Osteocyte (in vitro differentiated cells): Measurements from ENCODE around the gene SLC22A4. TPM values are rescaled to one million over a fixed set of nuclear protein-coding genes. Genes with fewer than 3 reads are reported as not detected.
A peak's percentile ranks its signal among the peaks of the same experiment; 100 is the strongest.

ENCODE experiments used
- DNase-seq: peaks from one replicate; pipeline ENCODE4 v3.0.0; 2021; ENCODE audit warnings: mixed read lengths; ENCODE audit not compliant: unreplicated experiment; ENCODE audit errors: extremely low spot score
- H3K27ac Mint-ChIP-seq: one replicate; pipeline ENCODE4 v1.8.0; 2021; ENCODE audit warnings: mild to moderate bottlenecking, mixed read lengths; ENCODE audit not compliant: unreplicated experiment
- H3K27me3 Mint-ChIP-seq: one replicate; pipeline ENCODE4 v1.8.0; 2021; ENCODE audit warnings: mixed read lengths; ENCODE audit not compliant: unreplicated experiment
- H3K36me3 Mint-ChIP-seq: one replicate; pipeline ENCODE4 v1.8.0; 2021; ENCODE audit warnings: mixed read lengths; ENCODE audit not compliant: unreplicated experiment
- H3K4me1 Mint-ChIP-seq: one replicate; pipeline ENCODE4 v1.8.0; 2021; ENCODE audit warnings: mixed read lengths; ENCODE audit not compliant: unreplicated experiment
- H3K4me3 Mint-ChIP-seq: one replicate; pipeline ENCODE4 v1.8.0; 2021; ENCODE audit warnings: mild to moderate bottlenecking, moderate library complexity, mixed read lengths; ENCODE audit not compliant: unreplicated experiment
- H3K9me3 Mint-ChIP-seq: one replicate; pipeline ENCODE4 v1.8.0; 2021; ENCODE audit warnings: mixed read lengths; ENCODE audit not compliant: unreplicated experiment
- total RNA-seq: library from RNA; stranded (reverse); gene quantifications from 2 replicates; pipeline ENCODE4 v1.2.1, GENCODE V29; 2021
- TF ChIP-seq, protein P1 (sequence below): fragments of 200-600 bp; sonication (generic); IDR thresholded peaks from 2 replicates; pipeline ENCODE4 v1.5.0; 2021; ENCODE audit warnings: antibody characterized with exemption, mild to moderate bottlenecking, moderate library complexity

The SLC22A4 gene
- total RNA-seq, 1 donor from 2014 or later = 1.4 TPM

DNA sequence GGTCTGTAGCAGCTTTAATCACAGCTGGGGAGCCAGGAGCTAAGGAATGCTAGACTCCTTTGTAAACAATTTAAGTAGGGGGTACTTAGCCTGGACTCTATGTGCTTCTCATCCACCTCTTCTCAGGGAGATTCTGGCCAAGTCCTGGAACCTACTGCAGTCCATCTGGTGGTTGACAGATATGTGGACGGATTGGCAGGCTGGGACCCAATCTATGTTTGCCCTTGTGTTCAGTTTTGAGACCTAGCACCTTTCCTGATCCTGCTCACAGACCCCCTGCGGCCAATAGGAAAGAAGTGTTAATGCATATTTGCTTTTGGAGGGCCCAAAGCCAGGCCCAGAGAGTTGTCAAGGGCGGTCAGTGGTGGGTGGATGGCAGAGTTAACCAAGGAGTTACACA lies 81.8 kb downstream of the SLC22A4 start:
- H3K9me3 Mint-ChIP-seq = no peaks in the 10 kb centered on the region
- H3K36me3 Mint-ChIP-seq = no peaks in the 10 kb centered on the region
- peaks cover 17% of the 10 kb centered on the region for H3K4me1 Mint-ChIP-seq
- H3K27me3 Mint-ChIP-seq = no peaks in the 10 kb centered on the region
- H3K27ac Mint-ChIP-seq = no peak overlapping the region
- no peak overlapping the region for H3K4me3 Mint-ChIP-seq
- TF ChIP-seq, protein P1, sequence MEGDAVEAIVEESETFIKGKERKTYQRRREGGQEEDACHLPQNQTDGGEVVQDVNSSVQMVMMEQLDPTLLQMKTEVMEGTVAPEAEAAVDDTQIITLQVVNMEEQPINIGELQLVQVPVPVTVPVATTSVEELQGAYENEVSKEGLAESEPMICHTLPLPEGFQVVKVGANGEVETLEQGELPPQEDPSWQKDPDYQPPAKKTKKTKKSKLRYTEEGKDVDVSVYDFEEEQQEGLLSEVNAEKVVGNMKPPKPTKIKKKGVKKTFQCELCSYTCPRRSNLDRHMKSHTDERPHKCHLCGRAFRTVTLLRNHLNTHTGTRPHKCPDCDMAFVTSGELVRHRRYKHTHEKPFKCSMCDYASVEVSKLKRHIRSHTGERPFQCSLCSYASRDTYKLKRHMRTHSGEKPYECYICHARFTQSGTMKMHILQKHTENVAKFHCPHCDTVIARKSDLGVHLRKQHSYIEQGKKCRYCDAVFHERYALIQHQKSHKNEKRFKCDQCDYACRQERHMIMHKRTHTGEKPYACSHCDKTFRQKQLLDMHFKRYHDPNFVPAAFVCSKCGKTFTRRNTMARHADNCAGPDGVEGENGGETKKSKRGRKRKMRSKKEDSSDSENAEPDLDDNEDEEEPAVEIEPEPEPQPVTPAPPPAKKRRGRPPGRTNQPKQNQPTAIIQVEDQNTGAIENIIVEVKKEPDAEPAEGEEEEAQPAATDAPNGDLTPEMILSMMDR = no peak
- DNase-seq = no peak

DNA sequence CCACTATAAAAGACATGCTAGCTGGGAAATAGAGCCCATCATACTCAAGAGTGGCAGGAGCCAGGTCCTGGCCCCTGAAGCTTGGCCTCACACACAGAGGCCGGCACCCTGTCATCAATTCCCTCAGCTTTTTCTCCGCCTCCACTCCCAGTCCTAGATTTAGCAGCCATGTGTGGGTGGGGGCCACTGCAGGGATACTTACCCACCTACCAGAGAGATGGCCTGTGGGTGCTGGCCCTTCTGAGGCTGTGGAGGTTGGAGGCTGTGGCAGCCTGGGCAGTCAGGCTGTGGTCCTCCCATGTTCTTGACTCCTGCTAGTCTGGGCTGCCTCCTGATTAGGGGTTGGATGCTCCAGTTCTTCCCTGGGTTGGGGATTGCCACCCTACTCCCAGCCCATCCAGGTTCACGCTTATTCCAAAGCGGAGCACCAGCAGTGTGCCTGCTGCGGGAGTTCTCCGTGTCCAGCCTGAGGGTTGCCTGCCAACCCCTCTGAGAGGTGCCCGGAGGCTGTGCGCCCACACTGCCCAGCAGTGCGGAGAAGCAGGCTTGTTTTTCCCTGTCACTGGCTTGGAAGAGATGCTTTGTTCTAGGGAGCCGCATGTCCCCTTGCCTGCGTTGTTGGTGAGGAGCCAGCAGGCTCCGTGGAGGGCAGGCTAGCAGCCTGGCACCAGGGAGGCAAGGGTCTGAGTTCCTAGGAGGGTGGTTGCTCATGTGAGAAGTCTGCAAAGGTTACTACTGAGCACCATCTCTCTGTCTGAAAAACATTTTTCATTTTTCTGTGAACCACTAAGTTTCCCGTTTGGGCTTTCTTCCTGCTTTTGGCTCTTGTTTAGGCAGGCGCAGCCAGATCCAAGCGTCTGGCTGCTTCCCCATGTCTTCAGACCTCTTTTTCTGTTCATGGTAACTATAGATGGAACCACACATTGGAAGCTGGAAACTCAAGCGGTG lies 82.8 kb downstream of the SLC22A4 start:
- Mint-ChIP-seq H3K27ac (no peak overlapping the region), H3K27me3 (no peaks in the 10 kb centered on the region)
- TF ChIP-seq, protein P1 = no peak

DNA sequence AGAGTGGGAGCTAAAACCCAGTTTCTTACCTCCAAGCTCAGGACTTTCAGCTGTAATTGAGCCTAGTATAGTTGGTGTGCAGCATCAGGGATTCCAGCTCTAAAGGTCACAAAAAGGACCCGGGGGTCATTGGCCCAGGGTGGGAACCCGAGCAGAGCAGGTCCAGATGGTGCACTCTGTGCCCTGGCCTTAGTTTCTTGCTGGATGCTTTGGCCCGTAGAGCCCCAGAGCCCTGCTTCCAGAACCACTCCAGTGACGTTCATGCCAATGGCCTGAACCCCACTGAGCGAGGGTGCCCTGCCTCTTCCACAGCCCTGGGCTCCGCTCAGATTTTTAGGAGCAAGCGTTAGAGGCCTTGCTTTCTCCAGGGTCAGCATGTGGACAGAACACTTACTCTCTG lies 83.5 kb downstream of the SLC22A4 start:
- TF ChIP-seq, protein P1 = no peak
- Mint-ChIP-seq H3K27ac (no peak overlapping the region), H3K4me1 (peaks cover 4% of the 10 kb centered on the region), H3K4me3 (no peak overlapping the region), H3K9me3 (no peaks in the 10 kb centered on the region), H3K27me3 (no peaks in the 10 kb centered on the region), H3K36me3 (no peaks in the 10 kb centered on the region)
- DNase-seq = peak; percentile 75

More for the DNA sequence above, 82.8 kb downstream of the SLC22A4 start:
- H3K4me1 Mint-ChIP-seq = peaks cover 11% of the 10 kb centered on the region
- no peak overlapping the region for H3K4me3 Mint-ChIP-seq
- no peaks in the 10 kb centered on the region for H3K9me3 Mint-ChIP-seq
- no peak for DNase-seq
- no peaks in the 10 kb centered on the region for H3K36me3 Mint-ChIP-seq

DNA sequence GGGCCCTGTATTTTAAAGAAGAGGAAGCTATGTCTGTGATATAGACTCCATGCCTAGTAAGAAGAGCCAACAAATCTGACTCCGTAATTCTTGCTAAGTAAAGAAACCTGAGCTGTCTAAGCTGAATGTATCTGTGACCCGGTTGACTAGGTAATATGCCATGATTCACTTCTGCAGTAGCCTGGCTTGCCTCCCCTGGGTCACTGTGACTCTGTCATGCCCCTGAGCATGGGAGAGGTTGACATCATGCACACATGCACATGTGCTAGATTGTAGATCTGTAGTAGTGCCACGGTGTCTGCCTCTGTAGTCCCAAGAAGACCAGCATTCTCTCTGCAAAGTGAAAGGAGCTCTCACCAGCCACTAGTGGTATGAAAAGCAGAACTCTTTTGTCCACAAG lies 84.4 kb downstream of the SLC22A4 start:
- H3K4me1 Mint-ChIP-seq = no peaks in the 10 kb centered on the region
- no peak overlapping the region for H3K4me3 Mint-ChIP-seq
- peak; percentile 34 for DNase-seq
- H3K27ac Mint-ChIP-seq = no peak overlapping the region
- TF ChIP-seq, protein P1 = no peak
- H3K36me3 Mint-ChIP-seq = no peaks in the 10 kb centered on the region
- H3K27me3 Mint-ChIP-seq = no peaks in the 10 kb centered on the region
- no peaks in the 10 kb centered on the region for H3K9me3 Mint-ChIP-seq

DNA sequence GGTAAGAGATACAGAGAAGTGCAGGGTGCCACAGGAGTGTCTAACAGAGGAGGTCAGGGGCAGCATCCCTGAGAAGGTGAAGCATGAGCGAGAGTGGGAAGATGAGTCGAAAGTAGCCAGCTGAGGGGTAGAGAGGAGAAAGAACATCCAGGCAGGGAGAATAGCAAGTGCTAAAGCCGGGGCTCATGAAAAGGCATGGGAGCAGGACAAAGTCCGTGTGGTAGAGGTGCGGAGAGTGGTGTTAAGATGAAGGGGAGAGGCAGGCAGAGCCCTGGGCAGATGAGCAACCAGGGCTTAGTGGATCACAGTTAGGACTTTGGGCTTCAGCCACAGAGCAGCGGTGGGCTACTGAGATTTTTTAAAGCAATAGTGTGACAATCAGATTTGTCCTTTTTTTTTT lies 85.9 kb downstream of the SLC22A4 start:
- Mint-ChIP-seq H3K27me3 (no peaks in the 10 kb centered on the region), H3K36me3 (no peaks in the 10 kb centered on the region), H3K9me3 (no peaks in the 10 kb centered on the region), H3K4me3 (no peak overlapping the region), H3K4me1 (peaks cover under 1% of the 10 kb centered on the region), H3K27ac (no peak overlapping the region)
- no peak for DNase-seq
- TF ChIP-seq, protein P1 = no peak
